GM18907 (cell line): ENCODE results near the gene AGPAT4.

Experiments
- ATAC-seq: cut with Tn5 transposase; IDR thresholded peaks from one replicate; pipeline ENCODE4 v1.9.1; 2021; ENCODE audit warnings: mild to moderate bottlenecking, moderate library complexity; ENCODE audit not compliant: unreplicated experiment

Gene AGPAT4

GRCh38 chr6:161257793-161258457 lies 15.9 kb downstream of the AGPAT4 start:
- no peak for ATAC-seq

GRCh38 chr6:161256407-161256806 lies 17.5 kb downstream of the AGPAT4 start:
- ATAC-seq, result no peak

GRCh38 chr6:161255518-161255917 lies 18.3 kb downstream of the AGPAT4 start:
- no peak for ATAC-seq

- no peak for ATAC-seq
These were observed 19.2 kb downstream of the AGPAT4 start for GRCh38 chr6:161254464-161255253.

GRCh38 chr6:161254126-161254463 lies 19.8 kb downstream of the AGPAT4 start:
- ATAC-seq, result no peak

- no peak for ATAC-seq
These were observed 22.5 kb downstream of the AGPAT4 start for GRCh38 chr6:161251345-161251744.

- no peak for ATAC-seq
These were observed 24.5 kb downstream of the AGPAT4 start for GRCh38 chr6:161249327-161249726.

- ATAC-seq, result no peak
These were observed 27.1 kb downstream of the AGPAT4 start for GRCh38 chr6:161246725-161247124.

GRCh38 chr6:161245363-161245762 lies 28.5 kb downstream of the AGPAT4 start:
- no peak for ATAC-seq

GRCh38 chr6:161244725-161245124 lies 29.1 kb downstream of the AGPAT4 start:
- no peak for ATAC-seq

- no peak for ATAC-seq
These were observed 30.8 kb downstream of the AGPAT4 start for GRCh38 chr6:161242779-161243693.

- ATAC-seq, result no peak
These were observed 31.7 kb downstream of the AGPAT4 start for GRCh38 chr6:161242113-161242512.

- ATAC-seq, result no peak
These were observed 34.9 kb downstream of the AGPAT4 start for GRCh38 chr6:161239001-161239400.

- ATAC-seq, result no peak
These were observed 35.4 kb downstream of the AGPAT4 start for GRCh38 chr6:161238500-161238899.

- no peak for ATAC-seq
These were observed 35.8 kb downstream of the AGPAT4 start for GRCh38 chr6:161238081-161238480.

- no peak for ATAC-seq
These were observed 36.7 kb downstream of the AGPAT4 start for GRCh38 chr6:161237176-161237575.

GRCh38 chr6:161235776-161236633 lies 37.9 kb downstream of the AGPAT4 start:
- no peak for ATAC-seq

- ATAC-seq, result no peak
These were observed 39.7 kb downstream of the AGPAT4 start for GRCh38 chr6:161233986-161234661.

- ATAC-seq, result no peak
These were observed 41.4 kb downstream of the AGPAT4 start for GRCh38 chr6:161232467-161232866.

GRCh38 chr6:161232010-161232409 lies 41.9 kb downstream of the AGPAT4 start:
- ATAC-seq, result peak; percentile 37
